DMS153 treated with DMSO at 0.1 percent for 48 hours (cell line): Measurements from ENCODE around the gene A1BG.

Experiments
- DNase-seq: peaks from one replicate; lab custom pipeline; 2025; ENCODE audit not compliant: unreplicated experiment; lab: John Stamatoyannopoulos, UW

Gene A1BG

DNA sequence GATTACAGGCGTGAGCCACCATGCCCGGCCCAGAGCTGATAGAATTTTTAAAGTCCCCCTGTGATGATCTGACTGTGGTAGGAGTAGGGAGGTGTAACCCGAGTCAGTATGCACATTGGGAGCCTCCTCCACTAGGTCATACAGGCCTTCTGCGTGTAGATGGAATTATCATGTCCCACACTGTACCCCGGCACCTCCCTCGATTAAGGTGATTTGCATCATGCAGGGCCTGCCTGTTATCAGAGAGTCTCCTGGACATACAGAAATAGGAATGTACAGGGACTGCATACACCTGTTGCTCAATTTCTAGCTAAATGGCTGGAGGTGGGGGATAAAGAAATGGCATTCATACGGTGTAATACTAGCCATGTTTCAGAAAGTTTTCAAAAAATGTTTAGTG, 49.0 kb downstream of the A1BG start:
- DNase-seq, result no peak

DNA sequence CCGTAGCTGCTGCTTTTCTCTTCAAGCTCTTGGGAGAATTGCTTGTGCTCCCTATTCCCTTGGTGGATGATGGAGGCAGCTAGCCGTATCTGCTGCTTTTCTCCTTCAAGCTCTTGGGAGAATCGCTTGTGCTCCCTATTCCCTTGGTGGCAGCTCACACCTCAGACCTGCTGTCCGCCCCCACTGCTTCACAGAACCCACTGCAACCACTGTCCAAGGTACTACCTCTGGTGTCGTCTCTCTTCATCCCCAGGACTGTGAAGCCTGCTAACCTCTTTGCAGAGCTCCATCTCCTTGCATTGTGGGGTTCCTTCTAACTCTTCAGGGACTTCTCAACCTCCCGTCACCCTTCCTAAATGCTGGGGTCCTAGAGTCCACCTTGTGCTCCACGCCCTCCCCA, 52.7 kb downstream of the A1BG start:
- DNase-seq, result no peak

- no peak for DNase-seq
These were observed 57.2 kb downstream of the A1BG start for GRCh38 chr19:58296104-58296503.
